GM12872 (cell line): ENCODE data around the gene XRRA1.

Experiments
- CTCF ChIP-seq: IDR thresholded peaks from 3 replicates; pipeline ENCODE4 v1.5.1; 2011; ENCODE audit warnings: low read depth, mild to moderate bottlenecking, low read length, moderate library complexity; ENCODE audit not compliant: insufficient read depth

The XRRA1 gene

GRCh38 chr11:74909812-74910211 is 39.1 kb downstream of the XRRA1 start:
- no peak for TF ChIP-seq CTCF

DNA sequence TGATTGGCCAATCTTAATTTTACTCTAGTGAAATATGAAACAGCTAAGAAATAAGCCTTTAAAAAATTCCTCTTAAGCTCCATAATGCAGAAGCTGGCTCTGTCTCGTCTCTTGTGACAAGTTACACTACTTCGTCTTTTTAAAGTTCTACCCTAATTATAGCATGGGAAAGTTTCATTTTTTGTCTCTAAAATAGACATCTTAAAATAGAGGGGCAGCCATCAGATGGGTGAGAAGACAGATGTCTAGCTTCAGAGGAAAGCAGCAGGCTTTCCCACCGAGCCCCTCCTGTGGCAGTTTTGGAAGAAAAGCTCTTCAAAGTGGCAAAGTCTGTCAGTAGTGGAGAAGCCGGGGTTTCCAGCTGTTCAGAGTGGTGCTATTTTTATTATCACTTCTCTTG is 39.5 kb downstream of the XRRA1 start:
- no peak for TF ChIP-seq CTCF

DNA sequence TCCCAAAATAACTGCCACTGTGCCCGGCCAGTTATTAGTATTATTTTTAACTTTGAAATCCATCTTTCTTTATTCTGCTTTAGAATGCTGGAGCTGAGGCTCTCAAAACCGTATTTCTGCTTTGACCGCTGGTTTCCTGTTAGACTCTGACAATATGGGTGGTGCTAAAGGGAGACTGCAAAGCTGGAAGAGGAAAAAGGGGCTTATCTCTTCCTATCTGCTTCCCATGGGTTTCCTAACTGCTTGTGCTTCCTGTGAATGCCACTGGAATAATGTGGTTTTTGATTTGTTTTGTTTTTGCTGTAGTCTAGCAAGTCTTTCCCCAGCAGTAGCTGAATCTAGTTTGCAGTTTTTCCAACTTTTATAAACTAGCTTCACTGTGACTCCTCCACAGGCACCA is 43.6 kb downstream of the XRRA1 start:
- TF ChIP-seq CTCF, result no peak

DNA sequence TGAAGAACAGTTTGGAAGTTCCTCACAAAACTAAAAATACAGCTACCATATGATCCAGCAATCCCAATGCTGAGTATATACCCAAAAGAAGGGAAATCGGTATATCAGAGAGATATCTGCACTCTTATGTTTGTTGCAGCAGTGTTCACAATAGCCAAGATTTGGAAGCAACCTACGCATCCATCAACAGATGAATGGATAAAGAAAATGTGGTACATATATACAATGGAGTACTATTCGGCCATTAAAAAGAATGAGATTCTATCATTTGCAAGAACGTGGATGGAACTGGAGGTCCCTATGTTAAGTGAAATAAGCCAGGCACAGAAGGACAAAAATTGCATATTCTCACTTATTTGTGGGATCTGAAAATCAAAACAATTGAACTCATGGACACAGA is 46.5 kb downstream of the XRRA1 start:
- TF ChIP-seq CTCF, result no peak

DNA sequence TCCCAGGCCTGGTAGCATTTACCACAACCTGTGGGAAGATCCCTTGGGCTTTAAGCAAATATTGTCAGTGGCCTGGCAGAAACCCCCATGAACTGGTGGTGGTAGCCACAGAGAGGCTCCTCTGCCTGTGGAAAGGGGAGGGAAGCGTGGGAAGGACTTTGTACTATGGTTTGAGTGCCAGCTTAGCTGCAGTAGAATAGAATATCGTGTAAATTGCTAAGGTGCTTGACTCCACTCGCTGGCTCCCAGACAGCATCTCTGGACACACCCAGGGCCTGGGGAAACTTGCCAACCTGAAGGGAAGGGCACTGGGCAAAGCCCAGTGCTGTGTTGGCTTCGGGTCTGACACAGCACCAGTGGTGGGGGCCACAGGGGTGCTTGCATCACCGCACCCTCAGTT is 52.6 kb downstream of the XRRA1 start:
- no peak for TF ChIP-seq CTCF

DNA sequence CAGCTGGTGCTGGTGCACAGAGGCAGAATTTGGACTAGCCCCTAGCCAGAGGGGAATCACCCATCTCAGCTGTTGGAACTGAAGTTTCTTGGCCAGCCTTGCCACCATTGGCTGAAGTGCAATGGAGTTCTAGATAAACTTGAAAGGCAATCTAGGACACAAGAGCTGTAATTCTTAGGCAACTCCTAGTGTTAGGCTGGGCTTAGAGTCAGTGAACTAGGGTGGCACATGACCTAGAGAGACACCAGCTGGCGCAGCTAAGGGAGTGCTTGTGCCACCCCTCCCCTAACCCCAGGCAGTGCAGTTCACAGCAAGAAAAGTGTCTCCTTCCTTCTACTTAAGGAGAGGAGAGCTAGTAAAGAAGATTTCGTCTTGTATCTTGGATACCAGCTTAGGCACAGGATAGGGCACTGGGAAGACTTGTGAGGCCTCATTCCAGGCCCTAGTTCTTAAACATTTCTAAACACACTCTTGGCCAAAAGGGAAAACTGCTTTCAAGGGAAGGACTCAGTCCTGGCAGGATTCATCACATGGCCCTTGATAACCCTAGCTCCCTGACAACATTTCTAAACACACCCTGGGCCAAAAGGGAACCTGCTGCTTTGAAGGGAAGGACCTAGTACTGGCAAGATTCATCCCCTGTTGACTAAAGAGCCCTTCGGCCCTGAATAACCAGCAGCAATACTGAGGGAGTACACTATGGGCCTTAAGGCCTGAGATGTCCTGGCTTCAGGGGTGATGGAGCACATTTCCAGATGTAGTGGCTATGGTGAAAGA is 53.4 kb downstream of the XRRA1 start:
- no peak for TF ChIP-seq CTCF

DNA sequence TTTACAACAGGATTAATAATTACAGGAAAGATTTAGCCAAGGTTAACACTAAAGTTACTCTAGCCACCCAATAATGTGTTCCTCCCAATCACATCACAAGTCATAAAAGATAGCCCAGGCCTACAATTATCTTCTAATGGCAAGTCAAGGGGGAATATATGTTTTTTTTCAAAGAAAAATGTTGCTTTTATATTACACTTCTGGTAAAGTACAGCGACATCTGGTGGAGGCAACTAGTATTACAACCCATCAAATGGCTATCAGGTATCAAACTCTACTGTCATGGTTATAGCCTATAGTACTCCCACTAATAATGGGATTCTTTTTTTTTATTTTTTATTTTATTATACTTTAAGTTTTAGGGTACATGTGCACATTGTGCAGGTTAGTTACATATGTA is 71.8 kb downstream of the XRRA1 start:
- TF ChIP-seq CTCF, result peak; percentile 52
